Measurements from ENCODE around the gene SYPL2. TPM values are rescaled to one million over a fixed set of nuclear protein-coding genes. Genes with fewer than 3 reads are reported as not detected.

Gene SYPL2
- total RNA-seq (10 to 100 TPM; 46.1 to 67.5 TPM), polyA plus RNA-seq (ENCODE audit: insufficient read depth, low read depth, low replicate concordance) (29.7 TPM)
- long read RNA-seq, donor 1, partial matches to known transcripts, result 6 of 7 reads
- long read RNA-seq, donor 1, other reads (novel, unspliced or antisense), result 0 of 7 reads
- long read RNA-seq, donor 2, result 0 reads

- intact Hi-C loops (cut with DNase I; ENCODE audit: low total_unique reads), result no loop called here
- Histone ChIP-seq H3K4me3 (peak within 1 kb of the TSS; percentile 68 to 81), H3K36me3 (ENCODE audit: low read depth, missing control alignments) (no peaks in the 10 kb centered on the region), H3K27me3 (no peaks in the 10 kb centered on the region), H3K4me1 (peaks cover 24% of the 10 kb centered on the region), H3K9me3 (no peaks in the 10 kb centered on the region), H3K27ac (peak within 1 kb of the TSS; percentile 76 to 79)
- DNase-seq, result peak; percentile 91
- WGBS, 2 donors, result 0 to 1% methylated on average over 3 to 79 of the region's 88 CpGs
- no peak for TF ChIP-seq POLR2A (IDR thresholded peaks at IDR 0.05)
- TF ChIP-seq, protein P1, sequence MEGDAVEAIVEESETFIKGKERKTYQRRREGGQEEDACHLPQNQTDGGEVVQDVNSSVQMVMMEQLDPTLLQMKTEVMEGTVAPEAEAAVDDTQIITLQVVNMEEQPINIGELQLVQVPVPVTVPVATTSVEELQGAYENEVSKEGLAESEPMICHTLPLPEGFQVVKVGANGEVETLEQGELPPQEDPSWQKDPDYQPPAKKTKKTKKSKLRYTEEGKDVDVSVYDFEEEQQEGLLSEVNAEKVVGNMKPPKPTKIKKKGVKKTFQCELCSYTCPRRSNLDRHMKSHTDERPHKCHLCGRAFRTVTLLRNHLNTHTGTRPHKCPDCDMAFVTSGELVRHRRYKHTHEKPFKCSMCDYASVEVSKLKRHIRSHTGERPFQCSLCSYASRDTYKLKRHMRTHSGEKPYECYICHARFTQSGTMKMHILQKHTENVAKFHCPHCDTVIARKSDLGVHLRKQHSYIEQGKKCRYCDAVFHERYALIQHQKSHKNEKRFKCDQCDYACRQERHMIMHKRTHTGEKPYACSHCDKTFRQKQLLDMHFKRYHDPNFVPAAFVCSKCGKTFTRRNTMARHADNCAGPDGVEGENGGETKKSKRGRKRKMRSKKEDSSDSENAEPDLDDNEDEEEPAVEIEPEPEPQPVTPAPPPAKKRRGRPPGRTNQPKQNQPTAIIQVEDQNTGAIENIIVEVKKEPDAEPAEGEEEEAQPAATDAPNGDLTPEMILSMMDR (IDR thresholded peaks at IDR 0.05), result no peak
Observed at GRCh38 chr1:109466452-109467300, at the start of gene SYPL2. Gene SYPL2, plus strand, starts transcription at chr1:109466546. Its CDS starts 298 bp downstream, at chr1:109466844.

DNA sequence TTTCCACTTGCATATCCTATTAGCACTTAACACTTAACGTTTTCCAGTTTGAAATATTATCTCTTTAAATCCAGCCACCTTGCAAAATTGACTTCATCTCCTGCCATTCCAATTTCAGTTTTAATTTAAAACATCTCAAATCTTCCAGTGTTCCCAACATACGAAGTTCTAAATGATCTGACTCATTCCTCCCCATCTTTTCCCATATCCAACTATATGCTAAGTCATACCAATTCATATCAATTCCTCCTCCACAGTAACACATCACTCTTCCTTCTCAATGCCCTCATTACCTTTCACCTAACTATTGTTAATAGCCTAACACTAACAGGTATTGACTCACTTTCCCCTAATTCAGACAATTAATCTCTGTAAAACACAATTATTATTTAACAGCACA lies 42.8 kb upstream of the SYPL2 start:
- WGBS, 2 donors, result 62 to 63% methylated on average over 2 of the region's 2 CpGs
- intact Hi-C loops (cut with DNase I; ENCODE audit: low total_unique reads), result no loop called here

DNA sequence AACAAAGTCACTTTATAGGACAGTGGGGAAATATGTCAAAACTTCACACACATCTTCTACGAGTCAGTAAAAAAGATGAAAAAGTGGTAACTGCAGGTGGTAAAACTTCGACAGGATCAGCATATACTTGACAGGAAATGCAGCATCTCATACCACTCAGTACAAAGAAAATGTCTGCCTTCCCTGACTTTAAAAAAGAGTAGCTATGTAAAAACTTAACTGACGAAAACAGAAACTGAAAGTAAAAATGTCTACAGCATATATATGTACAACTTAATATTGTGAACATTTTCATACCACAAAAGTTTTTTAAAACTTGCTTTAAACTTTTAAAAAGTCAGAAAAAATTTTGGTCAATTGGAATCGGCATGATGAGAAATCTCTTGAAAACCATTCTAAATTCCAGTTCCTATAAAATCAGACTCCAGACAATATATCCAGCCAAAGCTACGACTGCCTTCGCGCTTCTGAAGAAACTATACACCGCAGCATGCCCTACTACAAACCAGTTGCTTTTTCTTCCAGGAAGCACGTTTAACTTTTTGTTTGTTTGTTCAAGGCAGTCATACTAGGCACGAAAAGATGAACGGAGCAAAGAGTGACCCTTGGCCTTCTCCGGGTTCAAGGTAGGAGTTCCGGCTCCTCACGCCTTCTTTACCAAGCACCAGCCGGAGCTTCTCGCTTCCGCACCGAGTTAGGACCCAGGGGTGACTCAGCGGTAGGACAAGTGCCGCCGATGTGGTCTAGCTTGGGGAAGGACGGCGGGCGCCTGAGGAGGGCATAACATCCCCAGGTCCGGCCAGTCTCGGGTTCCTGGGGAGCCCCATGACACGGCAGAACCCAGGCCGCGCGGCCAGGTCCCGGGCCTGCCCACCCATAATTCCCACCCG lies 40.7 kb upstream of the SYPL2 start:
- Histone ChIP-seq H3K27ac (peak overlapping the region; percentile 74 to 76), H3K27me3 (no peaks in the 10 kb centered on the region), H3K4me1 (peaks cover 21% of the 10 kb centered on the region), H3K4me3 (peak overlapping the region; percentile 78 to 86), H3K36me3 (ENCODE audit: low read depth, missing control alignments) (no peaks in the 10 kb centered on the region), H3K9me3 (no peaks in the 10 kb centered on the region)
- no peak for TF ChIP-seq POLR2A (IDR thresholded peaks at IDR 0.05)
- TF ChIP-seq, protein P1 (IDR thresholded peaks at IDR 0.05), result no peak
- WGBS, 2 donors, result 1% methylated on average over 30 to 32 of the region's 32 CpGs
- no peak for DNase-seq
- intact Hi-C loops (cut with DNase I; ENCODE audit: low total_unique reads), result no loop called here

More for the DNA sequence above, 42.8 kb upstream of the SYPL2 start:
- peaks cover 21% of the 10 kb centered on the region for H3K4me1 ChIP-seq
- no peaks in the 10 kb centered on the region for H3K36me3 ChIP-seq (ENCODE audit: low read depth, missing control alignments)
- TF ChIP-seq, protein P1 (IDR thresholded peaks at IDR 0.05), result no peak
- no peak for TF ChIP-seq POLR2A (IDR thresholded peaks at IDR 0.05)
- DNase-seq, result no peak
- no peaks in the 10 kb centered on the region for H3K27me3 ChIP-seq
- H3K9me3 ChIP-seq, result no peaks in the 10 kb centered on the region
- H3K4me3 ChIP-seq, result no peak overlapping the region
- H3K27ac ChIP-seq, result no peak overlapping the region

- intact Hi-C loops (cut with DNase I; ENCODE audit: low total_unique reads), result no loop called here
- Histone ChIP-seq H3K4me1 (peaks cover 21% of the 10 kb centered on the region), H3K27me3 (no peaks in the 10 kb centered on the region), H3K9me3 (no peaks in the 10 kb centered on the region), H3K36me3 (ENCODE audit: low read depth, missing control alignments) (no peaks in the 10 kb centered on the region), H3K27ac (peak within 1 kb of the TSS; percentile 74 to 76), H3K4me3 (peak within 1 kb of the TSS; percentile 78 to 86)
- TF ChIP-seq, protein P1 (IDR thresholded peaks at IDR 0.05), result no peak
- no peak for TF ChIP-seq POLR2A (IDR thresholded peaks at IDR 0.05)
- peak; percentile 99 for DNase-seq
- WGBS, 2 donors, result 0% methylated on average over 35 to 45 of the region's 50 CpGs
Observed at GRCh38 chr1:109426281-109427170, 39.8 kb upstream of the SYPL2 start, which contains the start of gene PSMA5. Gene PSMA5, minus strand, starts transcription at chr1:109426448. Its CDS starts 118 bp downstream, at chr1:109426330.

Data from testis (tissue), 5 donors.